Keratinocyte (primary cell): ENCODE results near the gene PTGR2.

Source experiments
- EZH2 ChIP-seq: IDR thresholded peaks from one replicate; pipeline ENCODE4 v1.6.1; 2012; ENCODE audit warnings: inconsistent platforms, mild to moderate bottlenecking, low read length, moderate library complexity
- TF ChIP-seq, protein P1 (sequence below), 3 experiments: IDR thresholded peaks in 1 of 3; conservative IDR thresholded peaks in 1 of 3; optimal IDR thresholded peaks in 1 of 3; 2 replicates in 2 of 3; 3 replicates in 1 of 3; pipeline versions ENCODE3 to v1.5.1; 2011; ENCODE audit warnings: low read length in 3 of 3, mild to moderate bottlenecking in 3 of 3, moderate library complexity in 2 of 3, control low read depth in 1 of 3, inconsistent platforms in 1 of 3; ENCODE audit not compliant: insufficient read depth in 2 of 3; ENCODE audit errors: extremely low read depth in 1 of 3

DNA sequence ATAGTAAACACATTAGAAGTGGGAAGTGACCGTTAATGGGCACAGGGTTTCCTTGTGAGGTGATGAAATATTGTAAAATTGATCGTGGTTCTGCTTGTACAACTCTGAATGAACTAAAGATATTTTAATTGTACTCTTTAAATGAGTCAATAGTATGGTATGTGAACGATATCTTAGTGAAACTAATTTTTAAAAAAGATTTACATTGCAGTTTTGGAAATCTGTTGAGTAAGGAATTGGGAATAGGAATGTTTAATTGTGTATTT, 36.8 kb downstream of the PTGR2 start:
- TF ChIP-seq, protein P1, sequence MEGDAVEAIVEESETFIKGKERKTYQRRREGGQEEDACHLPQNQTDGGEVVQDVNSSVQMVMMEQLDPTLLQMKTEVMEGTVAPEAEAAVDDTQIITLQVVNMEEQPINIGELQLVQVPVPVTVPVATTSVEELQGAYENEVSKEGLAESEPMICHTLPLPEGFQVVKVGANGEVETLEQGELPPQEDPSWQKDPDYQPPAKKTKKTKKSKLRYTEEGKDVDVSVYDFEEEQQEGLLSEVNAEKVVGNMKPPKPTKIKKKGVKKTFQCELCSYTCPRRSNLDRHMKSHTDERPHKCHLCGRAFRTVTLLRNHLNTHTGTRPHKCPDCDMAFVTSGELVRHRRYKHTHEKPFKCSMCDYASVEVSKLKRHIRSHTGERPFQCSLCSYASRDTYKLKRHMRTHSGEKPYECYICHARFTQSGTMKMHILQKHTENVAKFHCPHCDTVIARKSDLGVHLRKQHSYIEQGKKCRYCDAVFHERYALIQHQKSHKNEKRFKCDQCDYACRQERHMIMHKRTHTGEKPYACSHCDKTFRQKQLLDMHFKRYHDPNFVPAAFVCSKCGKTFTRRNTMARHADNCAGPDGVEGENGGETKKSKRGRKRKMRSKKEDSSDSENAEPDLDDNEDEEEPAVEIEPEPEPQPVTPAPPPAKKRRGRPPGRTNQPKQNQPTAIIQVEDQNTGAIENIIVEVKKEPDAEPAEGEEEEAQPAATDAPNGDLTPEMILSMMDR (optimal IDR thresholded peaks at IDR 0.05 in 1 of 3, IDR thresholded peaks at IDR 0.05 in 1 of 3, conservative IDR thresholded peaks at IDR 0.05 in 1 of 3; ENCODE audit: extremely low read depth in 1 of 3, insufficient read depth in 2 of 3, low read length in 3 of 3) = no peak
- TF ChIP-seq EZH2 = no peak
